ENCODE results near the gene TBC1D5.

The TBC1D5 gene

DNA sequence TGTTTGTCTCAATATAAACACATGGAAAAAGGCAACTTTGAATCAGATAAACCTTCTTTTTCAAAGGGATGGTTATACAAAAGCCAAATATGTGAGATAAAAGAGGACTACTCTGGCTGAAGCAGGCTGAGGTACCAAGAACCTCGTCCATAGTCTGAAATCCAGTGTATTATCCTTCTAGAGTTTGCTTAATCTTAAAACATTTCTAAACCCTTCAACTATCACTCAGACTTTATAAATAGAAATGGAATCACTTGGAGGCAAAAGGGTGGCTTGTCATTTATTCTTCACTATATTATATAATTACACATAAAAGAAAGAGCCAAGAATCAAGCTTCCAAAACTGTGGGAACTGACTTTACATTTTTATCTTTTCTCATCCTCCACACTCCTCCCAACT lies 554.1 kb downstream of the TBC1D5 start:
- H3K4me3 ChIP-seq (ENCODE audit: low read depth, low read length): no peak overlapping the region
- TF ChIP-seq, protein P1, sequence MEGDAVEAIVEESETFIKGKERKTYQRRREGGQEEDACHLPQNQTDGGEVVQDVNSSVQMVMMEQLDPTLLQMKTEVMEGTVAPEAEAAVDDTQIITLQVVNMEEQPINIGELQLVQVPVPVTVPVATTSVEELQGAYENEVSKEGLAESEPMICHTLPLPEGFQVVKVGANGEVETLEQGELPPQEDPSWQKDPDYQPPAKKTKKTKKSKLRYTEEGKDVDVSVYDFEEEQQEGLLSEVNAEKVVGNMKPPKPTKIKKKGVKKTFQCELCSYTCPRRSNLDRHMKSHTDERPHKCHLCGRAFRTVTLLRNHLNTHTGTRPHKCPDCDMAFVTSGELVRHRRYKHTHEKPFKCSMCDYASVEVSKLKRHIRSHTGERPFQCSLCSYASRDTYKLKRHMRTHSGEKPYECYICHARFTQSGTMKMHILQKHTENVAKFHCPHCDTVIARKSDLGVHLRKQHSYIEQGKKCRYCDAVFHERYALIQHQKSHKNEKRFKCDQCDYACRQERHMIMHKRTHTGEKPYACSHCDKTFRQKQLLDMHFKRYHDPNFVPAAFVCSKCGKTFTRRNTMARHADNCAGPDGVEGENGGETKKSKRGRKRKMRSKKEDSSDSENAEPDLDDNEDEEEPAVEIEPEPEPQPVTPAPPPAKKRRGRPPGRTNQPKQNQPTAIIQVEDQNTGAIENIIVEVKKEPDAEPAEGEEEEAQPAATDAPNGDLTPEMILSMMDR (IDR thresholded peaks at IDR 0.05; ENCODE audit: control insufficient read depth, extremely low read depth, insufficient read depth): no peak
- DNase-seq (ENCODE audit: low read depth): no peak

GRCh38 chr3:17187589-17188184 lies 554.7 kb downstream of the TBC1D5 start:
- TF ChIP-seq, protein P1 (IDR thresholded peaks at IDR 0.05; ENCODE audit: control insufficient read depth, extremely low read depth, insufficient read depth): no peak
- H3K4me3 ChIP-seq (ENCODE audit: low read depth, low read length): no peak overlapping the region
- no peak for DNase-seq (ENCODE audit: low read depth)

DNA sequence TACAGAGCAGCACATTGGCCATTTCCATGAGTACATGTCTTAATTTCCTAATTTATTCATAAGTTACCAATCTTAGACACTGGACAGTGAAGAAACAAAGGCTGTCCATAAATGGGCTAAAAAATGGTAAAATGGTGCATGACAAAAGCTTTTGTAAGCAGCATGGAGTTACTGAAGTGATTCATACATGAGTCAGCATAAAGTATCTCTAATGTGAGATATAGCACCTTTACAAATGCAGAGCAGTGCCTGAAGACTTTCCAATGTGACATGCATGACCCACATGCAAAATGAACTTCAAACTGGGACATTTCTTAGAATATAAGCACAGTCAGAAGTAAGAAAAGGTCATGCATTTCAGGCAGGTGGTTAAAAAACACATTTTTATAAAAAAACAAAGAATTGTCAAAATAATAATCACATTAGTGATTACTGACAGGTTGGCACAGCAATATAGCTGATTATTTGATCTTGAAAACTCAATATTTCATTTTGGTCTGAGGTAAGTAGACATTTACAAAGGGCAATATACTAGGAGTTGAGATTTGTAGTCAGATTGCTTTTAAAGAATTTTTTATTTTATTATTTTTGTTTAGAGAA lies 558.4 kb downstream of the TBC1D5 start:
- TF ChIP-seq, protein P1 (IDR thresholded peaks at IDR 0.05; ENCODE audit: control insufficient read depth, extremely low read depth, insufficient read depth): no peak
- no peak overlapping the region for H3K4me3 ChIP-seq (ENCODE audit: low read depth, low read length)
- no peak for DNase-seq (ENCODE audit: low read depth)

DNA sequence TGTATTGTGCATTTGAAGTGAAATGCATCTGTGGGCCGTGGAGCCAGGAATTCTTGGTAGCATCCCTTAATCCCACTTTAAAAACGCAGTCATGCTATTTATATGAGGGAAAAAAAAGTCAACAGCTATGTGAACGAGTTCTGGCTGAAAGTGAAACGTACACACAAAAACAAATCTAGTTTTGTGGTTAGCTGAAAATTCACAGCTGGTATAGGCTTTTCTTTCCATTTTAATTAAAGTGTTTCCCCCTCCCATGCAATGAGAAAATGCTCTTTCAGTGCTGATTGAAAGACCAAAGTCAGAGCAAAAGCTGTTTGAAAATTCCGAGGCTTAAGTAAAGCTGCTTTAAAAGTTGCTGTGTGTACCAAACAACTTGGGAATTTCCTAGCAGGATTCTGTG lies 560.3 kb downstream of the TBC1D5 start:
- TF ChIP-seq, protein P1 (IDR thresholded peaks at IDR 0.05; ENCODE audit: control insufficient read depth, extremely low read depth, insufficient read depth): no peak
- no peak for DNase-seq (ENCODE audit: low read depth)

GRCh38 chr3:17181413-17181907 lies 561.0 kb downstream of the TBC1D5 start:
- no peak overlapping the region for H3K4me3 ChIP-seq (ENCODE audit: low read depth, low read length)
- TF ChIP-seq, protein P1 (IDR thresholded peaks at IDR 0.05; ENCODE audit: control insufficient read depth, extremely low read depth, insufficient read depth): no peak
- no peak for DNase-seq (ENCODE audit: low read depth)

More for the DNA sequence above, 560.3 kb downstream of the TBC1D5 start:
- no peak overlapping the region for H3K4me3 ChIP-seq (ENCODE audit: low read depth, low read length)

GRCh38 chr3:17179381-17180205 lies 562.8 kb downstream of the TBC1D5 start:
- no peak for DNase-seq (ENCODE audit: low read depth)

More at GRCh38 chr3:17179381-17180205, 562.8 kb downstream of the TBC1D5 start:
- TF ChIP-seq, protein P1 (IDR thresholded peaks at IDR 0.05; ENCODE audit: control insufficient read depth, extremely low read depth, insufficient read depth): no peak
- no peak overlapping the region for H3K4me3 ChIP-seq (ENCODE audit: low read depth, low read length)
